Activated naive CD4-positive, alpha-beta T cell treated with anti-CD3 and anti-CD28 coated beads for 36 hours (primary cell): Measurements from ENCODE around the gene ZYG11B. TPM values are rescaled to one million over a fixed set of nuclear protein-coding genes. Genes with fewer than 3 reads are reported as not detected.
"Not testable (repeated sequence)": the region's sequence is repeated elsewhere in the genome, so short reads cannot be mapped to it uniquely, and the experiment has no call there.

Experiments used
- CTCF ChIA-PET: fragments of 350-600 bp; sonication (Branson Sonifier 250); formaldehyde crosslinking; loops from one replicate; lab custom pipeline; 2021; ENCODE audit warnings: antibody characterized with exemption; lab: Charles Lee
- DNase-seq: peaks from one replicate; pipeline ENCODE4 v3.0.0-alpha.2; 2020
- H3K27ac Mint-ChIP-seq: one replicate; pipeline ENCODE4 v1.8.0; 2021; ENCODE audit warnings: mild to moderate bottlenecking, mixed read lengths
- H3K27me3 Mint-ChIP-seq: one replicate; pipeline ENCODE4 v1.8.0; 2021; ENCODE audit warnings: low read depth, mixed read lengths
- H3K36me3 Mint-ChIP-seq: one replicate; pipeline ENCODE4 v1.8.0; 2021; ENCODE audit warnings: low read depth, mixed read lengths
- H3K4me1 Mint-ChIP-seq: one replicate; pipeline ENCODE4 v1.8.0; 2021; ENCODE audit warnings: low read depth, mixed read lengths
- H3K4me3 Mint-ChIP-seq: one replicate; pipeline ENCODE4 v1.8.0; 2021; ENCODE audit warnings: mild to moderate bottlenecking, moderate library complexity, mixed read lengths
- H3K9me3 Mint-ChIP-seq: one replicate; pipeline ENCODE4 v1.8.0; 2021; ENCODE audit warnings: mixed read lengths
- intact Hi-C: fragments of 100-400 bp; cut with micrococcal nuclease; formaldehyde crosslinking; loops from one replicate; pipeline ENCODE4 v1.15.1; 2023
- total RNA-seq, 2 experiments: library from RNA; stranded (reverse); gene quantifications; one replicate each; pipeline ENCODE4 v1.2.3, GENCODE V29; 2021

The ZYG11B gene
- total RNA-seq, 2 experiments from 2014 or later, result 10.7 to 11.6 TPM

DNA sequence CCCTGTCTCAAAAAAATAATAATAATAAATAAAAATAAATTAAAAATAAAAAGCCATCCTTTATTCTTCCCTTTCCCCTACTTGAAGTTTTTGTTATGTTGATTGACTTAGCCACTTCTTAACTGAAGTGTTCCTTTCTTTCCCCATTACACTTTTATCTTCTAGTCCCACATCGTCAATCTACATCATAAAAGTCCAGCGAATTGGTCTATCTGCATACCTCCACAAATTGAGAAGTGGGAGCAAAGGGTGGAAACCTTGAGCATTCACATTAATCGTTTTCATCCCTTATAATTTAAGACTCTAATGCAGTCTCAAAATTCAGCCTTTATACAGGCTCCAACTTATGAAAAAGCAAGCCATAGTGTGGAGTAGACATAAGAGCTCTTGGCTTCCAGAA is 109.8 kb downstream of the ZYG11B start:
- intact Hi-C loops, result no loop called here
- Mint-ChIP-seq H3K36me3 (no peaks in the 10 kb centered on the region), H3K4me3 (no peak overlapping the region), H3K27ac (no peak overlapping the region), H3K4me1 (no peaks in the 10 kb centered on the region), H3K27me3 (peaks cover 1% of the 10 kb centered on the region), H3K9me3 (no peaks in the 10 kb centered on the region)
- DNase-seq, result no peak
- CTCF ChIA-PET, result no interaction called here

DNA sequence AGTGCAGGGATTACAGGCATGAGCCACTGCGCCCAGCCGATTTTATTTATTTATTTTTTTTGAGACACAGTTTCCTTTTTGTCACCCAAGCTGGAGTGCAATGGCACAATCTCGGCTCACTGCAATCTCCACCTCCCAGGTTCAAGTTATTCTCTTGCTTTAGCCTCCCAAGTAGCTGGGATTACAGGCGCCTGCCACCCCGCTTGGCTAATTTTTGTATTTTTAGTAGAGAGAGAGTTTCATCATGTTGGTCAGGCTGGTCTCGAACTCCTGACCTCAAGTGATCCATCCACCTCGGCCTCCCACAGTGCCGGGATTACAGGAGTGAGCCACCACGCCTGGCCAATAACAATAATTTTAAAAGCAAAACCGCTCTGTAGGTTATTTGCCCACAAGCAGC is 112.9 kb downstream of the ZYG11B start:
- H3K9me3 Mint-ChIP-seq, H3K4me1 Mint-ChIP-seq, DNase-seq, H3K36me3 Mint-ChIP-seq, H3K27ac Mint-ChIP-seq, H3K4me3 Mint-ChIP-seq, intact Hi-C loops: not testable (repeated sequence)
- H3K27me3 Mint-ChIP-seq, result peaks cover 13% of the 10 kb centered on the region
- CTCF ChIA-PET, result interaction anchor here (0.7 kb wide), 1 partner anchor 81 kb away, joined by 4 read pairs; no protein-coding TSS in a partner anchor

DNA sequence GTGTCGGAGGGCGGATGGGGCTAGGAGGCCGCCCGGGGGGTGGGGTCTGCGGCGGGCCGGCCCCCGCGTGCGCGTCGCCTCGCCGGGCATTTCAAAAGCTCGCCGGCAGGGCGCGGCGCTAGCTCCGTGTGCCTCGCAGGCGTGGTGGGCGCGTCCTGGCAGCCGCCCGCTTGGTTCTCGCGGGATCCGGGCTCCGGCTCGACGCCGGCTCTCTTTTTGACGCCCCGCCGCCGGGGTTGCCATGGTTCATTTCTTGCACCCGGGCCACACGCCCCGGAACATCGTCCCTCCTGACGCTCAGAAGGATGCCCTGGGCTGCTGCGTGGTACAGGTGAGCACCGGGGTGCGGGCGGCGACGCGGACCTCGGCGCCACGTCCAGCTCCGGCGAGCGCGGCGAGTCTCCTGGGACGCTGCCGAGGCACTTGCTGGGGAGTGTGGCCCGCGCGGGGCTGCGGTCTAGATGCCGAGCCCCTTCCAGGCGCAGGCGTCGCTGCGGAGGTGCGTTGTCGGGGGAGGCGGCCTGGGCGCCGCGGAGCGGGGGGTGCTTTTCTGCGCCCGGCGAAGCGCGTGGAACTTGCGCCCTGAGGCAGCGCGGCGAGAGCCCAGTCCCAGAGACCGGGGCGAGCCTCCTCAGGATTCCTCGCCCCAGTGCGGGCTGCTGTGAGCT is 116.5 kb downstream of the ZYG11B start, which contains the start of gene ZYG11A:
TSS of gene ZYG11A (plus strand) at position 118 of the 668 bp plus-strand sequence. CDS start at position 242, 124 bp downstream.
- intact Hi-C loops, result loop anchor here (1.0 to 10.0 kb wide), 3 partner anchors 79 to 342 kb away; partner anchors contain the start of gene ECHDC2
- CTCF ChIA-PET, result interaction anchor here (0.7 to 1.5 kb wide), 5 partner anchors 10 to 340 kb away, joined by 3 read pairs; no protein-coding TSS in a partner anchor
- Mint-ChIP-seq H3K27me3 (peaks cover 18% of the 10 kb centered on the region), H3K4me1 (peaks cover 1% of the 10 kb centered on the region), H3K27ac (no peak within 1 kb of the TSS), H3K4me3 (peak within 1 kb of the TSS; percentile 65), H3K9me3 (no peaks in the 10 kb centered on the region), H3K36me3 (no peaks in the 10 kb centered on the region)
- DNase-seq, result peak; percentile 81

DNA sequence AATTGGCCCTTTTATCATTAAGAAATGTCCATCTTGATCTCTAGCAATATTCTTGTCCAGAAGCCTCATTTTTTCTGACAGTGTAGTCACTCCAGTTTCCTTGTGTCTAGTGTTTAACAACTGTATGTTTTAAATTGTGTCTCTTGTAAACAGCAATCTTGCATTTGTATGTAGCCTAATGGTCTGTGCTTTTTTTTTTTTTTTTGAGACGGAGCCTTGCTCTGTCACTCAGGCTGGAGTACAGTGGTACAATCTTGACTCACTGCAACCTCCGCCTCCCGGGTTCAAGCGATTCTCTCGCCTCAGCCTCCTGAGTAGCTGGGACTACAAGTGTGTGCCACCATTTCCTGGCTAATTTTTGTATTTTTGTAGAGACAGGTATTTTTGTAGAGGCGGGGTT is 118.9 kb downstream of the ZYG11B start:
- H3K27me3 Mint-ChIP-seq, result peaks cover 23% of the 10 kb centered on the region
- CTCF ChIA-PET, H3K27ac Mint-ChIP-seq, H3K4me3 Mint-ChIP-seq, H3K9me3 Mint-ChIP-seq, H3K4me1 Mint-ChIP-seq, H3K36me3 Mint-ChIP-seq, DNase-seq: not testable (repeated sequence)
- intact Hi-C loops, result loop anchor here (10.0 kb wide), 1 partner anchor 340 kb away; no protein-coding TSS in a partner anchor

DNA sequence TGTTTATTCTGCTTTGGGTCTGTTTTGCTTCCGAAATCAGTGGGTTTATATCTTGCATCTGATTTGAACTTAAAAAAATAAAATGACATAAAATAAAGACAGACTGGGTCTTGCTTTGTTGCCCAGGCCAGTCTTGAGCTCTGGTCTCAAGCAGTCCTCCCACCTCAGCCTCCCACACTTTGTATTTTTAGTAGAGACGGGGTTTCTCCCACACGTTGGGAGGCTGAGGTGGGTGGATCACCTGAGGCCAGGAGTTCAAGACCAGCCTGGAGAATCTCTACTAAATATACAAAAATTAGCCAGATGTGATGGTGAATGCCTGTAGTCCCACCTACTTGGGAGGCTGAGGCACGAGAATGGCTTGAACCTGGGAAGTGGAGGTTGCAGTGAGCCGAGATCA is 122.2 kb downstream of the ZYG11B start:
- Mint-ChIP-seq H3K27me3 (peaks cover 22% of the 10 kb centered on the region), H3K4me1 (no peaks in the 10 kb centered on the region), H3K4me3 (no peak overlapping the region), H3K9me3 (no peaks in the 10 kb centered on the region), H3K27ac (no peak overlapping the region), H3K36me3 (no peaks in the 10 kb centered on the region)
- DNase-seq, result no peak
- intact Hi-C loops, result loop anchor here (10.0 kb wide), 1 partner anchor 336 kb away; no protein-coding TSS in a partner anchor
- CTCF ChIA-PET, result interaction anchor here (0.6 kb wide), 1 partner anchor 309 kb away, joined by 3 read pairs; no protein-coding TSS in a partner anchor

DNA sequence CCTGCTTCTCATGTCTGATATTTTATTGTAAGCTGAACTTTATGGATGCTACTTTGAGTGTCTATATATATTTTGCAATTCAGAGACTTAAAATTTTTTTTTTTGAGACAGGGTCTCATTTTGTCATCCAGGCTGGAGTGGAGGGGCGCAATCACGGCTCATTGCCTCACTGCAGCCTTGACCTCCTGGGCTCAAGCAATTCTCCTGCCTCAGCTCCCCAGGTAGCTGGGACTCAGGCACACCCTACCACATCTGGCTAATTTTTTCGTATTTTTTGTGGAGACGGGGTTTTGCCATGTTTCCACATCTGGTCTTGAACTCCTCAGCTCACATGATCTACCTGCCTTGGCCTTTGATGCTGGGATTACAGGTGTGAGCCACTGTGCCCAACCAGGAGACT is 124.7 kb downstream of the ZYG11B start:
- no peak overlapping the region for H3K4me3 Mint-ChIP-seq
- H3K4me1 Mint-ChIP-seq, result no peaks in the 10 kb centered on the region
- CTCF ChIA-PET, result no interaction called here
- H3K27ac Mint-ChIP-seq, result no peak overlapping the region
- DNase-seq, result no peak
- no peaks in the 10 kb centered on the region for H3K36me3 Mint-ChIP-seq
- intact Hi-C loops, result no loop called here
- H3K9me3 Mint-ChIP-seq, result no peaks in the 10 kb centered on the region
- peaks cover 11% of the 10 kb centered on the region for H3K27me3 Mint-ChIP-seq

DNA sequence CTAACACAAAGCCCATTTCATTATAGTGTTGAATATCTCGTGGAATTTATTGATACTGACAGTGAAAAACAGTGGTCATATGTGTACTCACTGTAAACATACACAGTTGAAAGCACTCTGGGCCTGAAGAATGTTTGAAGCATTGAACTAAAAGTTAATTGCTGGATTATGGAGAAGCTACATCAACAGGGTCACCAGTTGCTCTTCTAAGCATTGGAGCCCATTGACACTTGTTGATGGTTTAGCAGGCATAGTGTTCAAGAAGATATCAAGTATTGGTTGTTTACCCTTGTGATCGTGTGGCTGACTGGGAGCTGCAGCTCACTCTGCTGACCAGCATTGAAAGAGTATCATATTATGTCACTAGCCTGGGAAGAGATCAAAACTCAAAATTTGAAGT is 126.6 kb downstream of the ZYG11B start:
- Mint-ChIP-seq H3K36me3 (no peaks in the 10 kb centered on the region), H3K4me3 (no peak overlapping the region), H3K27ac (no peak overlapping the region), H3K27me3 (peaks cover 10% of the 10 kb centered on the region), H3K9me3 (no peaks in the 10 kb centered on the region), H3K4me1 (no peaks in the 10 kb centered on the region)
- CTCF ChIA-PET, result no interaction called here
- intact Hi-C loops, result no loop called here
- DNase-seq, result no peak

DNA sequence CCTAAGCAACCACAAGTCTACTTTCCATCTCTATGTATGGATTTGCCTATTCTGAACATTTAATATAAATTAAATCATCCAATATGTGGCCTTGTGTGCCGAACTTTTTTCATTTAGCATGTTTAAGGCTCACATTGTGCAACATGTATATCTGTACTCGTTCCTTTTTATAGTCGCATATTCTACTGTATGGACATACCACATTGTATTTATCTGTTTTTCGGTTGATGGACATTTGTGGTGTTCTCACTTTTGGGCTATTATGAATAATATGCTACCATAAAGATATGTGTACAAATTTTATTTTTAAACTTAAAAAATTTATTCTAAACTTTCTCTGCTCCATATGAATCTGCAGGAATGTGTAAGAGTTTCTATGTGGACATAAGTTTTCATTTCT is 129.3 kb downstream of the ZYG11B start:
- Mint-ChIP-seq H3K4me3 (no peak overlapping the region), H3K27ac (no peak overlapping the region), H3K9me3 (no peaks in the 10 kb centered on the region), H3K27me3 (peaks cover 5% of the 10 kb centered on the region), H3K36me3 (no peaks in the 10 kb centered on the region), H3K4me1 (no peaks in the 10 kb centered on the region)
- CTCF ChIA-PET, result no interaction called here
- intact Hi-C loops, result no loop called here
- DNase-seq, result no peak

DNA sequence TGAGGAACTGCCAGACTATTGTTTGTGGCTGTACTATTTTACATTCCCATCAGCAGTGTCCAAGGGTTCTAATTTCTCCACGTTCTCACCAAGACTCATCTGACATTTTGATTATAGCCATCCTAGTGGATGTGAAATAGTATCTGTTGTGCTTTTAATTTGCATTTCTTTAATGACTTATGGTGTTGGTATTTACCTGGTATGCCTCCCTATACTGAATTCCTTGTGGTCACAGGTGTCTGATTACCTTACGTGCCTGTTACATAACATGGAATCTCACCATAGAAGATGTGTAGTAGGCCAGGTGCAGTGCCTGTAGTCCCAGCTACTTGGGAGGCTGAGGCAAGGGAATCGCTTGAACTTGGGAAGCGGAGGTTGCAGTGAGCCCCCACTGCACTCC is 129.8 kb downstream of the ZYG11B start:
- Mint-ChIP-seq H3K27ac (no peak overlapping the region), H3K4me1 (no peaks in the 10 kb centered on the region), H3K4me3 (no peak overlapping the region), H3K27me3 (peaks cover 3% of the 10 kb centered on the region), H3K36me3 (no peaks in the 10 kb centered on the region), H3K9me3 (no peaks in the 10 kb centered on the region)
- no peak for DNase-seq
- intact Hi-C loops, result no loop called here
- CTCF ChIA-PET, result no interaction called here

DNA sequence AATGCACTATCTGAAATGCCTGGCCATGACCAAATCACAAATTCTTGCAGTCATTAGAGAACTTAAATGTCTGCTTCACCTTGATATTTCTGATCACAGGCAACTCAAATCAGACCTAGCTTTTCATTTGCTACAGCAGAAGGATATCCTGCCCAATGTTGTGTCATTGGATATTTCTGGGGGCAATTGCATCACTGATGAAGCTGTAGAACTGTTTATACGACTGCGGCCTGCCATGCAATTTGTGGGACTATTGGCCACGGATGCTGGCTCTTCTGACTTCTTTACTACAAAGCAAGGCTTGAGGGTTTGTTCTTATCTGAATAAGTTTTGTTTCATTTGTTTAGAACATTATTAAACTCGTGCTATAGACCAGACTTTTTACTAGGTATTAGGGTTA is 131.2 kb downstream of the ZYG11B start:
- H3K9me3 Mint-ChIP-seq, result no peaks in the 10 kb centered on the region
- CTCF ChIA-PET, result no interaction called here

DNA sequence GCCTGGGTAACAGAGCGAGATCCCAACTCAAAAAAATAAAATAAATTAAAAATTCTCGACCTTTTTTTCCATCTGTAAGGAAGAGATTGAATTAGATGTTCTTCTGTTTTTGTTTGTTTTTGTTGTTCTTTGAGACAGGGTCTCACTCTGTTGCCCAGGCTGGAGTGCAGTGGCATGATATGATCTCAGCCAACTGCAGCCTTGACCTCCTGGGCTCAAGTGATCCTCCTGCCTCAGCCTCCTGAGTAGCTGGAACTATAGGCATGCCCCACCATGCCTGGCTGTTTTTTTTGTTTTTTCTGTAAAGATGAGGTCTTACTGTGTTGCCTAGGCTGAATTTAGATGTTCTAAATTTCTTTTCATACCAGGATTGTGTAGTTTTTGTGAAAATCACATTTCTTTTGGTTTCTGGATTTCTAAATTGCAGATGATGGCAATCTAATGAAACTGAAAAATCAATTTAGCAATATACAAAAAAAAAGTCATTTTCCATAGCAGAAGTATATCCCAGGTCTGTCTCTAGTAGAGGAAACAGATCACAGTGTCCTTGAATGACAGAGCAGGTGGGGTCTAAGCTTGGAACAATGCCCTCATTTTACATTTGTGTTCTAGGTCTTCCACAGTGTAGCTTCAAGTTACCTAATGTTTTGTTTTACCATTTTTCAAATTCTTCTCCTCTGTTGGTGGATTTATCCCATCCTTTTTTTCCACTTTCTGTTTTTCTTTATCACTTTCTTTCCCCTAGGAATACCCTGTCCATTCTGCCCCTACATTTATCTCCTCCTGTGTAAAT is 136.6 kb downstream of the ZYG11B start:
- Mint-ChIP-seq H3K27ac (no peak overlapping the region), H3K4me1 (peaks cover 5% of the 10 kb centered on the region), H3K9me3 (no peaks in the 10 kb centered on the region), H3K36me3 (no peaks in the 10 kb centered on the region), H3K4me3 (no peak overlapping the region), H3K27me3 (peaks cover 2% of the 10 kb centered on the region)
- no peak for DNase-seq
- intact Hi-C loops, result no loop called here
- CTCF ChIA-PET, result no interaction called here

More for the DNA sequence above, 131.2 kb downstream of the ZYG11B start:
- H3K27ac Mint-ChIP-seq, result no peak overlapping the region
- H3K4me1 Mint-ChIP-seq, result no peaks in the 10 kb centered on the region
- H3K36me3 Mint-ChIP-seq, result no peaks in the 10 kb centered on the region
- peaks cover 3% of the 10 kb centered on the region for H3K27me3 Mint-ChIP-seq
- no peak for DNase-seq
- intact Hi-C loops, result no loop called here
- no peak overlapping the region for H3K4me3 Mint-ChIP-seq

DNA sequence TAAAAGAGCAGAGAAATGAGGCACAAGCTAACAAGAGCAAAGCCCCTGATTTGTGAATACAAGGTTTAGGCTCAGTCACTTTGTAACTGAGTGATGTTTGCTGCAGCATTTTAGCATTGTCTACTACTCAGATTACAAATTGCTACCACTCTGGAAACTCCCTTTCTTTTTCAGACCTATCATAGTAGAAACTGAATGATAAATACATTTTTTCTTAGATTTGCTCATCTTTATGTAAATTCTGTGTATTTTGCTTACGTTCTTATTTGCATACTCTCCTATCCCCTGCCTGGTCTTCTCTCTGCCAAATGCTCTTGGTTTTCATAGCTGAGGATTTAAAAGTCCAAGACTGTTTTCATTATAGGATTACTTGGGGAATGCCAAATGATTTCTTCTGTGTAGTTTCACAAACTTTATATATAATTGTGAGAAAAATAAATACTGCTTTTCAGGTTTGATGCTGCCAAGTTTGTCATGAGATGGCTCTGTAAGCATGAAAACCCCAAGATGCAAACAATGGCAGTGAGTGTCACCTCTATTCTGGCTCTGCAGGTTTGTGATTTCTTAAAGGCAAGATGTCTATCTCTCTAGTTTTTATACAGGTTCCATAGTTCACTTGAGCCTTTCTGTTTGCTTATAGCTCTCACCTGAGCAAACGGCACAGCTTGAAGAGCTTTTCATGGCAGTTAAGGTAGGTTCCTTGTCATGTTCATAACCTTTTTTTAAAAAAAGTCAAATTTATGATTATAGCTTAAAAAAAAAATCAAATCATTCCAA is 141.0 kb downstream of the ZYG11B start:
- H3K4me3 Mint-ChIP-seq, result no peak overlapping the region
- peaks cover 2% of the 10 kb centered on the region for H3K27me3 Mint-ChIP-seq
- H3K36me3 Mint-ChIP-seq, result no peaks in the 10 kb centered on the region

More for the DNA sequence above, 141.0 kb downstream of the ZYG11B start:
- no peak for DNase-seq
- intact Hi-C loops, result no loop called here
- Mint-ChIP-seq H3K27ac (no peak overlapping the region), H3K4me1 (peaks cover 5% of the 10 kb centered on the region), H3K9me3 (no peaks in the 10 kb centered on the region)
- CTCF ChIA-PET, result no interaction called here
